ENCODE measurements around the gene VSIG1.

DNA sequence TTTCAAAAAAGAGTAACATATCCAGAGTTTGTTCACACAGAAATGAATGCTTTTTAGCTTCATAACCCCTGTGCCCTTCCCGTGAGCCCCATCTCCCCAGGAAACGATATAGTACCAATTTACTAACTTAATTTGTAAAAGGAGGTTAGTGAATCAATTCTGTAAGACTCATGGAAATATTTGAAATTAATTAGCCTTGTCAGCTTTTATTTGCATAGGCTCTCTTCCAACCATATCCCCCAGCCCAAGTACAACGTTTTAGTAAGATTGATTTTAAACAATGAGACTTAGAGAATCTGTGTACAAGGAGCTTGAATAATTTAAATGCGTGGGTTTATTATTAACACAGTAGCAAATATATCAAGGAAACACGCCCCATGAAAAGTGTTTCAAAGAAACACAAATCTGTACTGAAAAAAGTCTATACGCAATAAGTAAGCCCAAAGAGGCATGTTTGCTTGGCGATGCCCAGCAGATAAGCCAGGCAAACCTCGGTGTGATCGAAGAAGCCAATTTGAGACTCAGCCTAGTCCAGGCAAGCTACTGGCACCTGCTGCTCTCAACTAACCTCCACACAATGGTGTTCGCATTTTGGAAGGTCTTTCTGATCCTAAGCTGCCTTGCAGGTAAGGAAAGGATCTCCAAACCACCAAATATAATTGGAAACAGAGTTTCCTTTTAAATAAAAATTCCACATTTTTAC is at the start of gene VSIG1:
- no peak for TF ChIP-seq YY1 (IDR thresholded peaks at IDR 0.05; ENCODE audit: extremely low read depth, insufficient replicate concordance, low read depth, low read length)
- TF ChIP-seq, protein P1, sequence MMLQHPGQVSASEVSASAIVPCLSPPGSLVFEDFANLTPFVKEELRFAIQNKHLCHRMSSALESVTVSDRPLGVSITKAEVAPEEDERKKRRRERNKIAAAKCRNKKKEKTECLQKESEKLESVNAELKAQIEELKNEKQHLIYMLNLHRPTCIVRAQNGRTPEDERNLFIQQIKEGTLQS (IDR thresholded peaks at IDR 0.05): no peak

Data from HCT116 (cell line).